A204.1 (cell line): ENCODE measurements around the gene THEMIS.
A peak's percentile ranks its signal among the peaks of the same experiment; 100 is the strongest.

Source experiments
- FAIRE-seq: peaks from 2 replicates; lab custom pipeline; 2012; peaks lifted over from hg19 to GRCh38; lab: Jason Lieb, UNC

The THEMIS gene

DNA sequence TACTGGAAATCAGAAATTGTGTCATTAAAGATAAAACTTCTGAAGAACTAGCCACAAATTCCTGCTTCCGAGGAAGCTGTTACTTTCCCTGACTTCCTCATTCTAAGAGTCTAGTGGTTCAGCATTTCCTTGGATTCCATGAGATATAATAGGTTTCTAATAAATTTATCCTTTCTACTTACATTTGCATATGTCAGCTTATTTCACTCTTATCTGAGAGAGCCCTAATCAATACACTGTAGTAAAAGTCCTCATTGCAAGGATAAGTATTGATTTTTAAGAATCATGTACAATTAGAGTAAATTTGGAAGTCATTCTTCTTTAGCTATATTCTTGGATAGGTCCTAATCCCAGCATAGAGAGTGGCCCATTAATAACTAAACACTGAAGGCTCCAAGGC, 16.9 kb upstream of the THEMIS start:
- no peak for FAIRE-seq

DNA sequence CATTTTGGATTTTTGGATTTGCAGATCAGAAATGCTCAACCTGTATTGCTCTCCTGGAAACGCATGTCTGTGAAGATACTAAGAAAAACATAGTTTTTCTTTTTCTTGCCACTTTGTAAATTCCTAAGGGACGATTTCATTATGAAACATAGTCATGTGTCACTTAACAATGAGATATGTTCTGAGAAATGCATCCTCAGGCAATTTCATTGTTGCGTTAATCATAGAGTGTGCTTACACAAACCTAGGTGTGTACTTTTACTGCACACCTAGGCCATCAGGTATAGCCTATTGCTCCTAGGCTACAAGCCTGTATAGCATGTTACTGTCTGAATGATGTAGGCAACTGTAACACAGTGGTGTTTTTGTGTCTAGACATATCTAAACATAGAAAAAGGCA, 13.4 kb upstream of the THEMIS start:
- no peak for FAIRE-seq

DNA sequence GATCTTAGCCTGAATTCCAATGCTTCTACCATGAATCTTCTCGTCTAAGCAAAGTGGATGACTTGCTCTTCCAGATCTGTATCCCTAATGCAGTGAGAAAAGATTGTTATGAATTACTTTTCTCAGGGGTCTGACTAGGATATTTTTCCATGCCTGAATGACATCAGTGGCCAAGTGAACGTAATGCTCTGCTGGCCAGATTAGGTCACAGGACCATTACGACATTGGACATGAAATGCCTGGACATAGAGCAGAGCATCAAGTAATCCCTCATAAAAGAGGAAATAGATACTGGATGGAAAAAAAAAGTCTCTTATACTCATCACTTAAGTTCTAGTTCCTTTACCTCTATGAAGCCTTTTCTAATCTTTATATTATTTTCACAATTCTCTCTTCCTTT, 12.1 kb upstream of the THEMIS start:
- FAIRE-seq, result no peak

DNA sequence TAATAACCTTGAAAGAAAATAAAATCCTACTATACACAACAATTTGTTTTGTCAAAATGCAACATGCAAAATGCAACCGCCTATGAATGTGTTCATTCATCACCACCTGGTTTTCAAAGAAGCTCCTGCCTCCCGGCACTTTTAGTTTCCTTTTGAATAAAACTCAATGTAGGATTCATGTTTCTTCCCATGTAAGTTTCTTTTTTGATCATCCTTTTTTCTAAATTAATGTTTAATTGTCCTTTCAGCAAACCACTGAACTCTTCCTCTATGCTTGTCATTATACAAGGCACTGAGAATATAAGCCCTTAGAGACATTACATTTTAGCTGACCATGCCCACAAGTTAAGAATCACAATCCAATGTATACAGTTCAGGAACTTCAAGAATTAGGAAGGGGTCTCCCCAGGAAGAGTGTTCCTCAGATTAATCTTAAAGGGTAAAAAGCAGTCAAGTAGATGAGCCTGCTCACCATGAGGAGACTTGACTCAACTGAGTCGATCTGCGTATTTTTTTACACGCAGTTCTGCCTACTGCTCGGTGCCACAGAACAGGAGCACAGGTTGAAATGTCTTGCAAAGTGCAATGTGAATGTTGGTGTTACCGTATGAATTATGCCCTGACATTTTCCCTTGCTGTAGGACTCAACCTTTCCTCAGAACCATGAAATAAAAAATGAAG, 7.2 kb upstream of the THEMIS start:
- no peak for FAIRE-seq

DNA sequence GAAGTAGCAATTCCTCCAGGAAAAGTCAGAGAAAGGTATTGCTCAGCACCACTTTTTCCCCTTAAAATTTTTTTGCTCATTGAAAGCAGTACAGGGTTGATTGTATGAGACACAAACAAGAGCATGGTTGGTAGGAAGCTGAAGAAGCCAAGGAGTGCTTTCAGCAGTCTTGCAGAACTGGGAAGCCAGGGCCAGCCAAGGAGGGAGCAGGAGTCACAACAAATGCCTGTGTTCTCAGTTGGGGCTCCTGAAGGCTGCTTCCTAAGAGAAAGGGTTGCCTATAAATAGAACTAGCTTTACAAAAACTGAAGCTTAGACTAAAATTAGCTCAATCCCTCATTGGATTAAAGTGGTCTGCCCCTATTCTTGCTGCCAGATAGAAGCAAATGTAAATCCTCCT, 3.3 kb upstream of the THEMIS start:
- FAIRE-seq, result no peak

DNA sequence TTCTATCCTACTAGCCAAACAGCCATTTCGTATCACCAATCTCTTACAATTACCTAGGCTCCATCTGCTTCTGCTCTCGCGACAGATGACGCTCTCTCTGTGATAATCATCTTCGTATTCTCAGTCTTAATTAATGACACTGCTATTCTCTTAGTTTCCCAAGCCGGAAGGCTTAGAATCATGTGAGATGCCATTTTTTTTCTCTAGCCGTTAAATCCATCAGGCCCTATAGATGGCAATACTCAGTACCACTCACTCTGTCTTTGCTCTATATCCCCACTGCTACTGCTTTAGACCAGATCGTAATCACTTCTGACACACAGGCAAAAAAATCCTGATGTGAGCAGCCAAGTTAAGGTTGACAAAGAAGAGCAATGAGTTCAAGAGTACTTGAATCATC, 2.1 kb upstream of the THEMIS start:
- no peak for FAIRE-seq

DNA sequence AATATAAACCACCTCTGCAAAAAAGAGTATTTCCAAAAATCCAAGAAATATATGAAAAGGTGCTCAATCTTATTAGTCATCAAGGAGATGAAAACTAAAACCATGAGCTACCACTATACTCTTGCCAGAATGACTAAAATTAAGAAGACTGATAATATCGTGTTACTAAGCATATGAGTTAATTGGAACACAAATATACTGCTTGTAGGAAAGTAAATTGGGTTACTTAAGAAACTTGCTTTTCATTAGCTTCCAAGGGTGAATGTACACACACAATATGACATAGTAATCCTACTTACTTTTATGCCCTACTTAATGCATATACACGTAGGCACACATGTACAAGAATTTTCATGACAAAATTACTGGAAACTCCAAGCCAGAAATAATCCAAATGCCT, 3.4 kb downstream of the THEMIS start:
- FAIRE-seq, result no peak

DNA sequence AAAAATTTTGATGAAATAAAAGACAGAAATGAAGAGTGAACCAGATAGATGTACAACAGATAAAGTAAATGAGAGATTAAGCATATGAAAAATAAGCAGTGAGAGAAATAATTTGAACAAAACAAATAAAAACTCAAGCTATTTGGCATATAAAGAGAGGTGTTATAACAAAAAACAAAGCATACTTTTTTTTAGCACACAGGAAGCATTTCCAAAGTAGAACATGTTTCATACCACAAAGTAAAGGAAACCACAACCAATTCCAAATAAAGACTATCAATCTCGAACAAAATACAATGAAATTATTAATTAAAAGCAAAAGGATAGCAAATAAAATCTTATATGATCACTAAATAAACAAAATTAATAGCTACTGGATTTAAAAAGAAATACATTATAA, 6.8 kb downstream of the THEMIS start:
- no peak for FAIRE-seq

DNA sequence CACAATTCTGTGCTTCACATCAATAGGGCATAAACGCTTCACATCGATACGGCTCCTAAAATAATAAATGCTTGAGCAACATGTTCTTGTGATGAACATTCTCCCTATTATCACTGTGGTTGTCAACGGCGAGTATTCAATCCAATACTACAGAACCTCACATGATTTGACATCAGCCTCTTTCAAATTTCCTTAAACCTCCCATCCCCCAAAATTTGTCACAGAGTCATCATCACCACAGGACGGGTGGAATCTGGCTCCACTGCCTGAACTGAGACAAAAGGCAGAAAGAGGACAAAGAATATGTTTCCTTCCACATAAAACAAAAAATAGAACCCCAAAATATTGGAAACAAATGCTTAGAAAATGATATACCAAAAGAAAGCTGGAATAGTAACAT, 7.3 kb downstream of the THEMIS start:
- FAIRE-seq, result no peak

DNA sequence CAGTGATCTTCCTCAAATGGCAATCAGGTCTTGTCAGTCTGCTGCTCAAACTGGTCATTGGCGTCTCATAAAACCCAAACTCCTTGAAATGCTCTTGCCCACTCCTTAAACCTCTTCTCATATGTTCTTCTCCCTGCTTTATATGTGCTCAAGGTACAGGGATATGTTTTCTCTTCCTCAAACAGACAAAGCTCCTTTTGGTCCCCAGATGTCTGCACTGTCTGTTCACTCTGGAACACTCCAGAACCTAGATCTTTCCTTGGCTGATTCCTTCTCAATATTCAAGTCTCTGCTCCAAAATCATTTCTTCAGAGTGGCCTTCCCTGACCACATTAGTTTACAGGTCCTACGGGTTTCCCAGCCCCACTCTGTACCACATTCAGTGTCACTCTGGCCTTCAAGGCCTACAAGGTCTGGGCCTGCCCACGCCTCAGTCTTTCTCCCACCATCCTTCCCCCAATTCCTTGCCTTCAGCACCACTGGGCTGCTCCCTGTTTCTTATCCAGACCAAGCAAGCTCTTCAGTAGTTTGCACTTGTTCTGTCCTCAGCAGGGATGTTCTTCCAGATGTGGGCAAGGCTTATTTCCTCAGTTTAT, 9.0 kb downstream of the THEMIS start:
- no peak for FAIRE-seq

DNA sequence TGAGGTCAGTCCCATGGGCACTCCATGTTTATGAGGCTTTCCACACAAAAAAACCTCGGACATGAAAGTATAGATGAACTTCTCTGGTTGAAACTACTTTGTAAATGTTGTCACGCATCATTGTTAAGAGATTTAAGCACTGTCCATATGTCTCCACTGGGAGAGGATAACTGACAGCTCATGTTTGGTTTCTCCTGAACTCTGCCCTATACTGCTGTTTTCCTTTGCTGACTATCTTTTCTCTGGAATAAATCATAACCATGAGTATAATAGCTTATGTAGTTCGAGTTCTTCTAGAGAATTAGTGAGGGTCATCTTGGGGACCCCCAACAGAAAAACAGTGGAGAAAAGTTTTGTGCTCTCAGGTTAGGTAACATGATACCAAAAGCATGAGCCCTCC, 14.3 kb downstream of the THEMIS start:
- FAIRE-seq, result no peak

DNA sequence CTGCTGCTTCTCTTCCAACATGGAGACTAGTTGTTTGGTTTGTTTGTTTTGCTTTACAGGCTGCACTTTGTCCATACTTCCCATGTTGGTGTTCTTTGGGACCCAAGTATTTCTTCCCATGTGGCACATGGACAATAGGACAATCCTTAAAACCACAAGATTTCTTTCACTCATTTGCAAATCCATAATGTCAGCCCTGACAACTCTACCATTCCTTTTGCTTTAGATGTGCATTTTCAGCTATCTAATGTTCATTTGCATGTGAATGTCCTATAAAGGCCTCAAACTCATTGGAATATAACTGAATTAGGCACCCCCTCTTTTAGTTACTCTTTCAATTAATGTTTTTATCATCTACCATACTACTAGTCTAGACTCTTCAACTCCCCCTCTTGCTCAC, 16.7 kb downstream of the THEMIS start:
- no peak for FAIRE-seq

DNA sequence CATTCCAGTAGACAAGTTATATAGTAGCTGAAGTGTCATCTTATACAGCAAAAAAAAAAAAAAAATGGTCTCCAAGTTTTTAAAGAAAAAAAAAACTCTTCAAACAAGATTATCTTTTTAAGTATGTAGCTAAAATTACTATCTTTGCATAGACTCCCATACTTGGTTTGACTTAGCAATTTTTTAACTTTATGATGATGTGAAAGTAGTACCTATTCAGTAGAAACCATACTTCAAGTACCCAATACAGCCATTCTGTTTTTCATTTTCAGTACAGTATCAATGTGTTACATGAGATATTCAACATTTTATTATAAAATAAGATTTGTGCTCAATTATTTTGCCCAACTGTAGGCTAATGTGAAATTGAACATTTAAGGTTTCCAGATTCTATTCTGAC, 18.9 kb downstream of the THEMIS start:
- peak; percentile 34 for FAIRE-seq

DNA sequence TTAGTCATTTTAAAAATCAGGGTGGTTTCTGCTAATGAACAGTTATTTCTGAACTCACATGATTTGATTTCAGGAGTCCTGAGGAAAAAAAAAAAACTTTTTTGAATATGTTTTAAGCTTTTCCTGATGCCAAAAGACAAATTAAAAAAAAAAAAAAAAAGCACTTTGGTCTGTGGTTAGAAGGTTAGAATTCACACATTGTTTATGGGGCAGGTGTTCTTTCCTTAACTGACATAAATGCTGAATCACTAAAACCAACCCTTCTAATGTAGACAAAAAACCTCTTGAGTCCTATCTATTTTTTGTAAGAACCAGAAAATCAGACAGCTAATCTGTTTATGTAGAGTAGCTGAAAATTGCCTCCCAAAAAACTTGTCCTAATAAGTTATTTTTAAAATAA, 20.4 kb downstream of the THEMIS start:
- no peak for FAIRE-seq

DNA sequence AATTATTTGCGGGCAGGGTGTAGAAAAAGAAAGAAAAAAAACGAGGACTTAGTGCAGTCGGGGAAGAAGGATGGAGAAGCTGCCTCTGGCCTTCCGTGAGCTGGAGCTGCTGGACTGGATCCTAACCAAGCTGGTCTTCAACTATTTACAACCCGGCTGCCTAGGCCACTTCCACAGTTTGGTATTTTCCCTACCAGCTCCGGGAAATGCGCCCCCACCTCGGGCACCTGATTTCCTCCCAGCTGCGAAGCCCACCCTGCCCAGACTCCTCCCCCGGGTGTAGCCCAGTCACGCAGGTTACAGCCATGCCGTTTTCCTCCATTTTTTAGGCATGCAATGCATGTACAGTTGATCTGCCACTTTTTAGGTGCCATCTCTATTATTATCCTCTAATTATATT, 21.2 kb downstream of the THEMIS start:
- no peak for FAIRE-seq

DNA sequence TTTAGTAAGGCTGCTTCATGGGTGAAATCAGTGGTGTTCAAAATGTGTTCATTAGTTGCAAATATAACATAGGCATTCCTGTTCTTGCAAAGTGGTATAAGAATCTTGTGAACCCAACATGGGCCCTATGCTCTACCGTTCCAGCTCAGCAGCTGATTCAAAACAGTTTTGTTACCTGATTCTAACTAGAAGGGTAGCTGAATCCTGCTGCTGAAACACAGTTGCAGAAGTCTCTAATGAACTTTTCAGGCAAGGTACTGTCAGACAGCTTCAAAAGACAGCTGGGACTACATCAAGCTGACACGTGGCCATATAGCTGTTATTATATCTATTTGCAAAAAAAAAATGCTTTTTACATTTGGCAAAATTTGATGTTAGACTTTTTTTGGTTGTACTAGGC, 22.7 kb downstream of the THEMIS start:
- FAIRE-seq, result no peak

DNA sequence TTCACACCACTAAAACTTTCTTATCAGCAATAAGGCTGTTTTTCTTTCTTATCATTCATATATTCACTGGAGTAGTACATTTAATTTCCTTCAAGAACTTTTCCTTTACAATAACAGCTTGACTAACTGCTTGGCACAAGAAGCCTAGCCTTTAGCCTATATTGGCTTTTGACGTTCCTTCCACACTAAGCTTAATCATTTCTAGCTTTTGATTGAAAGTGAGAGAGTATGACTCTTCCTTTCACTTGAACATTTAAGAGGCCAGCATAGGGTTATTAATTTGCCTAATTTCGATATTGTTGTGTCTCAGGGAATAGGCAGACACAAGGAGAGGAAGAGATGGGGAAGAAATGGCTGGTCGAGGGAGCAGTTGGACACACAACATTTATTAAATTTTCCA, 23.6 kb downstream of the THEMIS start:
- FAIRE-seq, result no peak

DNA sequence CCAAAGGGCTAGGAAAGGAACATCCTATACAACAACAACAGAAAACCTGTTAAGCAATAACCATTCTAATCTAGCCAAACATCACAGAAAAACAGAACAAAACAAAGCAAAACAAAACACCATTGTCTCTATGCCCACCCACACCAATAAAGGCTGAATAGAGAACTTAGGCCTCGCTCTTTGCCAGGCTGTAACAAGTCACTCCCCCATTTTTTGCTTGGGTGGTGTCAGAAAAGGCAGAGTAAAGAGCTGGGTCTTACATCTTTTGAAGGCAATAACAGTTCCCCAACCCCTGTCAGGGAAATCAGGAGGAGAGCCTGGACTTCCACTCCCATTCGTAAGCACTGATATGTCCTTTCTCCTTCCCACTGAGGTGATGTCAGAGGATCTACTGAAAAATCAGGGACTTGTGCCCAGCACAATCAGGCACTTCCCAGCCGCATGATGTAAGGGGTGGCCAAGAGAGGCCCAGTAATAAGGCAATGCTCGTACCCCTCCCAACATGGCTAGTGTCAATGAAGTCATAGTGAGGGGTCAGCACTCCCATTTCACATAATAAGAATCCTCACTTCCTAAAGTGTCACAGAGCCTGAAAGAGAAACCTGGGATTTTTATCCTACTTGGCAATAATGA, 31.0 kb downstream of the THEMIS start:
- FAIRE-seq, result no peak

DNA sequence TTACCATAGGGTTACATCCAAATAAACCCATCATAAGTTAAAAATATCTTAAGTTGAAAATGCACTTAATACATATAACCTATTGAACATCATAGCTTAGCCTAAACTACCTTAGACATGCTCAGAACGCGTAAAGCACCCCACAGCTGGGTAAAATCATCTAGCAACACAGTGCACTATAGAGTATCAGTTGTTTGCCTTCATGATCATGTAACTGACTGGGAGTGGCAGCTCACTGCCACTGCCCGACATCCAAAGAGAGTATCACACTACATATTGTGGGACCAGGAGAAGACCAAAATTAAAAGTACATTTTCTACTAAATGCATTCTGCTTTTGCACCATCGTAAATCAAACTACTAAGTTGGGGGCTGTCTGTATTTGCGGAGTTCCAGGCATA, 31.7 kb downstream of the THEMIS start:
- FAIRE-seq, result no peak

DNA sequence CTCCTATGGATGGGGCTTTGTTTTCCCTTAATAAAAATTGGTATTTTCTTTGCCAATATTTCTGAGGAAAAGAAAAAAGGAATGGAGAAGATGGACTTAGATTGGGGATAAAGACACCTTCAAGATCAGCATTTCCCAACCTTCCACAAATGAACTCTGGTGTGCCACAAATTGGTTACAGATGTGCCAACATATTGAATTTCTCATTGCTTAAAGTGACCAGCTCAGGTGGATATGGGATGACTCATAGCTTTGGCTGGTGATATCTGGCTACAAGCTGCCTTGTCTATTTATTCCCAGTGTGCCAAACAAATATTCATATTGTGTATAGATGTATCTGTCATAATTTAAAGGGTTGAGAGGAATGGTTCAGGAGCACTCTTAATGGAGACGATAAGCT, 32.5 kb downstream of the THEMIS start:
- no peak for FAIRE-seq

DNA sequence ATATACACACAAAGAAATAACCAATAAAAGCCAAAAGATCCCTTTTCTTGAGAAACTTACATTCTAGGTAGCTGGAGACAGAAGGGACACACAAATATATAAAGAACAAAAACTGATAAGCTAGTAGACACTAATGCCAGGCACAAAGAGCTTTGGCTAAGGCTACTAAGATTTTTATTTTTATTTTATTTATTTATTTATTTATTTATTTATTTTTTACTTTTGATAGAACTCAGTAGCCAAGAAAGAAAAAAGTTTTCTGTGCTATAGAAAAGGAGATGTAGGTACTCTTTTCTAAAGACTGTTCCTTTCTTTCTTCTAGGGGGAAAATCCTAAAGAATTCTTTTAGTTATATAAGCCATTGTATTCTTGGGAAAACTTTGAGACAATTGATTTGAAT, 34.1 kb downstream of the THEMIS start:
- no peak for FAIRE-seq

DNA sequence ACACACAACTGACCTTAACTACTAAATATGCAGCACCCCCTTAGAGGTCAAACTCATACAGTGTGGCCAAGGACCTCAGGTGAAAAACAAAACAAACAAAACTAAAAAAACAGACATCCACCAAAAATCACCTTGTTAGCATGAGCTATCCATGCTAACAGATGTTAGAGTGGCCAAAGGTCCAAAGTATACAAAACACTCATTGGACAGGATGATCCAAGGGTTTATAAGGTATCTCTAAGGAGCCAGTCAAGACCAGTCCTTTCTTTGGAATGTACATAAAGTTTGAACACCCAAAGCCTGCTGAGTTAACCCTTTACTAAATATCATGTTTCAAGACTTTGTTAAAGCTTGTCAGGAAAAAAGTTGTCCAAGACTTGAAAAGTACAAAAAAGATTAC, 35.8 kb downstream of the THEMIS start:
- no peak for FAIRE-seq

DNA sequence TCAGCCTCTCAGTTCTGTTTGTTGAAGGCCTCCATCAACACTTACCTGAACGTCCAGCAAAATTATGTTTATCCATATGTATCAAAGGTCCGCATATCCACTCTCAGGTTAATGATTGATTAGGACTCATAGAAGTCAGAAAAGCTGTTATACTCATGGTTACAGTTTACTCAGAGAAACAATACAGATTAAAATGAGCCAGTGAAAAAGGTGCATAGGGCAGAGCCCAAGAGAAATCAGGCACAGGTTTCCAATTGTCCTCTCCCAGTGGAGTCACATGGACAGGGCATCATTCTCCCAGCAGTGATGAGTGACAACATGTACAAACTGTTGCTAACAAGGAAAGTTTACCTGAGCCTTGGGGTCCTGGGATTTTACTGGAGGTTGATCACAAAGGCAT, 36.2 kb downstream of the THEMIS start:
- FAIRE-seq, result no peak

DNA sequence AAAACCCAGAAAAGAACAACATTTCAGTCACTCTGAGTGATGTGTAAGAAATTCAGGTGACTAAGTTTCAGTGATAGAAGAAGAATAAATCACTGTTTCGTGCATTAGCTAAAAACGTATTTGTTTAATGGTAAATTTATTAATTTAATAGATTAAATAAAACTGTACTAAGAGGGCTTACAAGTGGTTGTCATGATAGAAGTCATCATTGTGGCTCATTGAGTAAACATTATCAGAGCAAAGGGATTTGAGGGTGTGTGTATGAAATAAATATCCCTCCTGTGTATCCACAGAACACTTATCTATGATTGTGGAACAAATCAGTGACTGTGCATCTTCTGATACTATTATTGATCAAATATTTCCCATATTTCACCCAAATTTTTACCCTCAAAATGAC, 40.1 kb downstream of the THEMIS start:
- FAIRE-seq, result no peak
